Colon (tissue), 2 donors: ENCODE results near the gene HNRNPR.
"Not testable (repeated sequence)": the region's sequence is repeated elsewhere in the genome, so short reads cannot be mapped to it uniquely, and the experiment has no call there.

Experiments used
- FAIRE-seq: peaks from 2 replicates; lab custom pipeline; 2012; peaks lifted over from hg19 to GRCh38; lab: Jason Lieb, UNC
- donor health status: control.
- donor health status: control.

The HNRNPR gene

GRCh38 chr1:23325393-23325792 lies 18.7 kb downstream of the HNRNPR start:
- FAIRE-seq: no peak

GRCh38 chr1:23322770-23323169 lies 21.3 kb downstream of the HNRNPR start:
- no peak for FAIRE-seq

- not testable (repeated sequence) for FAIRE-seq
Observed at GRCh38 chr1:23310280-23310679, 33.8 kb downstream of the HNRNPR start.

GRCh38 chr1:23304140-23304620 lies 39.9 kb downstream of the HNRNPR start:
- no peak for FAIRE-seq

- no peak for FAIRE-seq
Observed at GRCh38 chr1:23303524-23303923, 40.6 kb downstream of the HNRNPR start.

GRCh38 chr1:23296931-23297330 lies 47.2 kb downstream of the HNRNPR start:
- FAIRE-seq: no peak

GRCh38 chr1:23291706-23292105 lies 52.4 kb downstream of the HNRNPR start:
- FAIRE-seq: no peak

GRCh38 chr1:23290836-23291565 lies 53.1 kb downstream of the HNRNPR start:
- FAIRE-seq: no peak

- no peak for FAIRE-seq
Observed at GRCh38 chr1:23288671-23289070, 55.4 kb downstream of the HNRNPR start.

GRCh38 chr1:23288201-23288600 lies 55.9 kb downstream of the HNRNPR start:
- no peak for FAIRE-seq

- no peak for FAIRE-seq
Observed at GRCh38 chr1:23286401-23286800, 57.7 kb downstream of the HNRNPR start.

GRCh38 chr1:23283667-23284602 lies 60.1 kb downstream of the HNRNPR start:
- no peak for FAIRE-seq

- FAIRE-seq: no peak
Observed at GRCh38 chr1:23282957-23283356, 61.1 kb downstream of the HNRNPR start.

- FAIRE-seq: no peak
Observed at GRCh38 chr1:23278717-23279116, 65.4 kb downstream of the HNRNPR start.

GRCh38 chr1:23276531-23276930 lies 67.6 kb downstream of the HNRNPR start:
- FAIRE-seq: no peak

- FAIRE-seq: no peak
Observed at GRCh38 chr1:23274134-23274505, 70.0 kb downstream of the HNRNPR start.

- no peak for FAIRE-seq
Observed at GRCh38 chr1:23273450-23274133, 70.5 kb downstream of the HNRNPR start.

- FAIRE-seq: no peak
Observed at GRCh38 chr1:23263380-23263887, 80.7 kb downstream of the HNRNPR start.

- not testable (repeated sequence) for FAIRE-seq
Observed at GRCh38 chr1:23258082-23258481, 86.0 kb downstream of the HNRNPR start.

GRCh38 chr1:23257371-23257770 lies 86.7 kb downstream of the HNRNPR start:
- not testable (repeated sequence) for FAIRE-seq
